ENCODE data around the gene RANBP1. TPM values are rescaled to one million over a fixed set of nuclear protein-coding genes. Genes with fewer than 3 reads are reported as not detected.

The RANBP1 gene
- total and polyA plus RNA-seq, 9 of the 15 experiments (the other 6 are each of a cell fraction or from before 2014, with no cell fraction given) = 162 to 2,891 (median 1,289) TPM

GRCh38 chr22:20112623-20113511 lies 3.0 kb upstream of the RANBP1 start:
- Histone ChIP-seq H3K36me3 (ENCODE audit: control insufficient read depth, insufficient read depth, low read length) (peaks cover 84% of the 10 kb centered on the region), H3K27ac (ENCODE audit: extremely low read depth, low read depth, low read length) (no peak overlapping the region), H3K9ac (ENCODE audit: insufficient read depth in 1 of 2, low read depth in 2 of 2, low read length in 2 of 2) (peak overlapping the region in 1 of 2 experiments; percentile 73; a peak in 2 of 4 replicates), H3K27me3 (ENCODE audit: control insufficient read depth in 2 of 2, insufficient read depth in 2 of 2, low read length in 2 of 2) (no peaks in the 10 kb centered on the region), H4K20me1 (replicated peaks; ENCODE audit: control insufficient read depth, insufficient read depth, low read length) (peaks cover 50% of the 10 kb centered on the region), H3K4me1 (replicated peaks in 1 of 2; ENCODE audit: control insufficient read depth in 2 of 2, insufficient read depth in 2 of 2, low read length in 2 of 2) (peaks cover 10 to 84% of the 10 kb centered on the region in 2 experiments; a peak in 4 of 5 replicates), H3K79me2 (ENCODE audit: control insufficient read depth, insufficient read depth, low read length) (peaks cover 33% of the 10 kb centered on the region), H2AFZ (ENCODE audit: low read depth, low read length) (no peak overlapping the region), H3K9me3 (replicated peaks; ENCODE audit: control insufficient read depth, insufficient read depth, low read depth, low read length) (no peaks in the 10 kb centered on the region), H3K4me2 (ENCODE audit: insufficient read depth, low read length) (no peak overlapping the region), H3K9me1 (ENCODE audit: control insufficient read depth, insufficient read depth, low read length) (no peaks in the 10 kb centered on the region), H3K4me3 (no peak overlapping the region)
- WGBS (ENCODE audit: insufficient coverage, low coverage, missing lambda C conversion rate) = 92% methylated on average over 26 of the region's 26 CpGs
- ChIA-PET POLR2A (interaction anchor here (0.7 to 20.7 kb wide), 17 partner anchors 8 to 313 kb away, joined by 3 to 513 read pairs (median 3); no protein-coding TSS in a partner anchor), CTCF (ENCODE audit: low intra/inter-chr PET ratio) (no interaction called here)
- ATAC-seq (no peak), DNase-seq (ENCODE audit: extremely low read depth in 1 of 4, low spot score in 3 of 4) (no peak), FAIRE-seq (no peak)
- intact Hi-C loops (cut with micrococcal nuclease) (no loop called here), in situ Hi-C loops (cut with MboI) (loop anchor here (10.0 kb wide), 1 partner anchor 388 kb away; the partner anchor contains the start of gene GP1BB)
- BruUV-seq (replicated peaks) = no TSS peak
- TF ChIP-seq TRIM28 (IDR thresholded peaks at IDR 0.05) = no peak
- TF ChIP-seq ZNF318 (IDR thresholded peaks at IDR 0.05; ENCODE audit: borderline replicate concordance in 1 of 2, low read depth in 1 of 2) = no peak
- no peak for TF ChIP-seq PHF21A (IDR thresholded peaks at IDR 0.05; ENCODE audit: borderline replicate concordance, low read depth)
- no peak for TF ChIP-seq DIDO1 (tag; IDR thresholded peaks at IDR 0.05; ENCODE audit: low read depth)
- TF ChIP-seq SP1 (CRISPR knock-in tag; IDR thresholded peaks at IDR 0.05) = no peak
- TF ChIP-seq BDP1 (IDR thresholded peaks at IDR 0.05; ENCODE audit: insufficient read depth, insufficient read length) = no peak
- TF ChIP-seq NFATC3 (IDR thresholded peaks at IDR 0.05) = no peak
- TF ChIP-seq NCOR1 (IDR thresholded peaks at IDR 0.05) = no peak
- peak; percentile 39; the same call in 1 of the 2 replicates for TF ChIP-seq ELF4 (CRISPR knock-in tag; IDR thresholded peaks at IDR 0.05)
- TF ChIP-seq RFX7 (CRISPR knock-in tag; IDR thresholded peaks at IDR 0.05) = 0 out of 2 replicates have a peak, but pooled peaks have one; percentile 65
- no peak for TF ChIP-seq NR4A1 (CRISPR knock-in tag; IDR thresholded peaks at IDR 0.05)
- TF ChIP-seq NR4A1 (tag; IDR thresholded peaks at IDR 0.05) = no peak
- no peak for TF ChIP-seq TFAM (CRISPR knock-in tag; conservative IDR thresholded peaks at IDR 0.05)
- TF ChIP-seq IRF2 (CRISPR knock-in tag; IDR thresholded peaks at IDR 0.05) = no peak

Measured in K562 (cell line).